Measurements from ENCODE around the gene TMEM200B.
"Not testable (repeated sequence)": the region's sequence is repeated elsewhere in the genome, so short reads cannot be mapped to it uniquely, and the experiment has no call there.

Gene TMEM200B

GRCh38 chr1:29094954-29095353 is 28.7 kb downstream of the TMEM200B start:
- no peaks in the 10 kb centered on the region for H3K36me3 ChIP-seq (ENCODE audit: control insufficient read depth, insufficient read depth, low read length)
- H3K9ac ChIP-seq (ENCODE audit: low read length) = no peak overlapping the region
- H3K9me3 ChIP-seq (ENCODE audit: control insufficient read depth, low read length) = no peaks in the 10 kb centered on the region
- H3K4me3 ChIP-seq (ENCODE audit: low read length) = no peak overlapping the region
- no peaks in the 10 kb centered on the region for H3K27me3 ChIP-seq (ENCODE audit: control insufficient read depth, insufficient read depth, low read length)
- no peaks in the 10 kb centered on the region for H3K4me1 ChIP-seq (ENCODE audit: control insufficient read depth, insufficient read depth, low read length)

GRCh38 chr1:29094433-29094832 is 29.3 kb downstream of the TMEM200B start:
- no peak overlapping the region for H3K4me3 ChIP-seq (ENCODE audit: low read length)
- no peaks in the 10 kb centered on the region for H3K27me3 ChIP-seq (ENCODE audit: control insufficient read depth, insufficient read depth, low read length)
- no peaks in the 10 kb centered on the region for H3K36me3 ChIP-seq (ENCODE audit: control insufficient read depth, insufficient read depth, low read length)
- no peaks in the 10 kb centered on the region for H3K9me3 ChIP-seq (ENCODE audit: control insufficient read depth, low read length)
- H3K4me1 ChIP-seq (ENCODE audit: control insufficient read depth, insufficient read depth, low read length) = no peaks in the 10 kb centered on the region
- no peak overlapping the region for H3K9ac ChIP-seq (ENCODE audit: low read length)

- H3K36me3 ChIP-seq (ENCODE audit: control insufficient read depth, insufficient read depth, low read length); H3K4me3 ChIP-seq (ENCODE audit: low read length); H3K9ac ChIP-seq (ENCODE audit: low read length); H3K27me3 ChIP-seq (ENCODE audit: control insufficient read depth, insufficient read depth, low read length); H3K9me3 ChIP-seq (ENCODE audit: control insufficient read depth, low read length); H3K4me1 ChIP-seq (ENCODE audit: control insufficient read depth, insufficient read depth, low read length): not testable (repeated sequence)
These were observed 31.0 kb downstream of the TMEM200B start for GRCh38 chr1:29092704-29093103.

- Histone ChIP-seq H3K27me3 (ENCODE audit: control insufficient read depth, insufficient read depth, low read length) (no peaks in the 10 kb centered on the region), H3K4me3 (ENCODE audit: low read length) (no peak overlapping the region)
These were observed 32.6 kb downstream of the TMEM200B start for GRCh38 chr1:29090937-29091618.

GRCh38 chr1:29084196-29084521 is 39.5 kb downstream of the TMEM200B start:
- Histone ChIP-seq H3K4me3 (ENCODE audit: low read length) (no peak overlapping the region), H3K27me3 (ENCODE audit: control insufficient read depth, insufficient read depth, low read length) (no peaks in the 10 kb centered on the region), H3K9me3 (ENCODE audit: control insufficient read depth, low read length) (no peaks in the 10 kb centered on the region), H3K36me3 (ENCODE audit: control insufficient read depth, insufficient read depth, low read length) (no peaks in the 10 kb centered on the region), H3K9ac (ENCODE audit: low read length) (no peak overlapping the region), H3K4me1 (ENCODE audit: control insufficient read depth, insufficient read depth, low read length) (no peaks in the 10 kb centered on the region)

More at GRCh38 chr1:29090937-29091618, 32.6 kb downstream of the TMEM200B start:
- H3K9me3 ChIP-seq (ENCODE audit: control insufficient read depth, low read length) = no peaks in the 10 kb centered on the region
- no peaks in the 10 kb centered on the region for H3K36me3 ChIP-seq (ENCODE audit: control insufficient read depth, insufficient read depth, low read length)
- H3K9ac ChIP-seq (ENCODE audit: low read length) = no peak overlapping the region
- H3K4me1 ChIP-seq (ENCODE audit: control insufficient read depth, insufficient read depth, low read length) = no peaks in the 10 kb centered on the region

- Histone ChIP-seq H3K4me3 (ENCODE audit: low read length) (no peak overlapping the region), H3K9ac (ENCODE audit: low read length) (no peak overlapping the region), H3K4me1 (ENCODE audit: control insufficient read depth, insufficient read depth, low read length) (no peaks in the 10 kb centered on the region)
These were observed 40.1 kb downstream of the TMEM200B start for GRCh38 chr1:29083317-29084195.

GRCh38 chr1:29082519-29082918 is 41.2 kb downstream of the TMEM200B start:
- Histone ChIP-seq H3K4me3 (ENCODE audit: low read length) (no peak overlapping the region), H3K36me3 (ENCODE audit: control insufficient read depth, insufficient read depth, low read length) (no peaks in the 10 kb centered on the region), H3K27me3 (ENCODE audit: control insufficient read depth, insufficient read depth, low read length) (no peaks in the 10 kb centered on the region), H3K9ac (ENCODE audit: low read length) (no peak overlapping the region), H3K9me3 (ENCODE audit: control insufficient read depth, low read length) (no peaks in the 10 kb centered on the region), H3K4me1 (ENCODE audit: control insufficient read depth, insufficient read depth, low read length) (no peaks in the 10 kb centered on the region)

More at GRCh38 chr1:29083317-29084195, 40.1 kb downstream of the TMEM200B start:
- H3K27me3 ChIP-seq (ENCODE audit: control insufficient read depth, insufficient read depth, low read length) = no peaks in the 10 kb centered on the region
- no peaks in the 10 kb centered on the region for H3K36me3 ChIP-seq (ENCODE audit: control insufficient read depth, insufficient read depth, low read length)
- no peaks in the 10 kb centered on the region for H3K9me3 ChIP-seq (ENCODE audit: control insufficient read depth, low read length)

GRCh38 chr1:29081201-29081600 is 42.5 kb downstream of the TMEM200B start:
- no peaks in the 10 kb centered on the region for H3K4me1 ChIP-seq (ENCODE audit: control insufficient read depth, insufficient read depth, low read length)
- no peaks in the 10 kb centered on the region for H3K27me3 ChIP-seq (ENCODE audit: control insufficient read depth, insufficient read depth, low read length)
- H3K36me3 ChIP-seq (ENCODE audit: control insufficient read depth, insufficient read depth, low read length) = no peaks in the 10 kb centered on the region
- no peak overlapping the region for H3K4me3 ChIP-seq (ENCODE audit: low read length)
- H3K9me3 ChIP-seq (ENCODE audit: control insufficient read depth, low read length) = no peaks in the 10 kb centered on the region
- H3K9ac ChIP-seq (ENCODE audit: low read length) = no peak overlapping the region

- H3K4me3 ChIP-seq (ENCODE audit: low read length); H3K36me3 ChIP-seq (ENCODE audit: control insufficient read depth, insufficient read depth, low read length); H3K9ac ChIP-seq (ENCODE audit: low read length); H3K27me3 ChIP-seq (ENCODE audit: control insufficient read depth, insufficient read depth, low read length); H3K9me3 ChIP-seq (ENCODE audit: control insufficient read depth, low read length); H3K4me1 ChIP-seq (ENCODE audit: control insufficient read depth, insufficient read depth, low read length): not testable (repeated sequence)
These were observed 43.6 kb downstream of the TMEM200B start for GRCh38 chr1:29079916-29080629.

- Histone ChIP-seq H3K9ac (ENCODE audit: low read length) (no peak overlapping the region), H3K4me1 (ENCODE audit: control insufficient read depth, insufficient read depth, low read length) (no peaks in the 10 kb centered on the region)
These were observed 46.5 kb downstream of the TMEM200B start for GRCh38 chr1:29077155-29077554.

More at GRCh38 chr1:29077155-29077554, 46.5 kb downstream of the TMEM200B start:
- no peaks in the 10 kb centered on the region for H3K9me3 ChIP-seq (ENCODE audit: control insufficient read depth, low read length)
- no peaks in the 10 kb centered on the region for H3K27me3 ChIP-seq (ENCODE audit: control insufficient read depth, insufficient read depth, low read length)
- H3K4me3 ChIP-seq (ENCODE audit: low read length) = no peak overlapping the region
- H3K36me3 ChIP-seq (ENCODE audit: control insufficient read depth, insufficient read depth, low read length) = no peaks in the 10 kb centered on the region
